IMR-90 (cell line): ENCODE measurements around the gene GRAMD1A. TPM values are rescaled to one million over a fixed set of nuclear protein-coding genes. Genes with fewer than 3 reads are reported as not detected.

Source experiments
- ATAC-seq: fragments of 200-7000 bp; cut with Tn5 transposase; 2 replicates; pipeline ENCODE4 v1.9.1; 2020; ENCODE audit warnings: low read depth, mild to moderate bottlenecking, moderate library complexity
- Bru-seq: library from RNA; stranded (reverse); fragments of 400-500 nt; gene quantifications from one replicate; lab custom pipeline; 2021; lab: Mats Ljungman, UMichigan
- BruChase-seq, 2 experiments: library from RNA; stranded (reverse); fragments of 400-500 nt; gene quantifications; one replicate each; lab custom pipeline; 2021; lab: Mats Ljungman, UMichigan
- BruUV-seq: library from RNA; stranded (reverse); fragments of 400-500 nt; replicated peaks from 2 replicates; lab custom pipeline; 2021; lab: Mats Ljungman, UMichigan
- CTCF ChIA-PET: fragments of 300-600 bp; formaldehyde crosslinking; extraction: SDS; loops from one replicate; lab custom pipeline; 2021; ENCODE audit warnings: antibody characterized with exemption; lab: Yijun Ruan, JAX
- POLR2A ChIA-PET: fragments of 300-600 bp; sonication (Branson Sonifier 250); formaldehyde crosslinking; loops from one replicate; lab custom pipeline; 2022; ENCODE audit warnings: antibody characterized with exemption; ENCODE audit not compliant: unreplicated experiment; lab: Charles Lee
- DNase-seq: peaks from one replicate; pipeline ENCODE4 v3.0.0; 2013
- H2AFZ ChIP-seq: replicated peaks from 2 replicates; pipeline ENCODE3; 2013; ENCODE audit warnings: low read length, mild to moderate bottlenecking; ENCODE audit not compliant: poor library complexity
- H2AK5ac ChIP-seq: 2 replicates; pipeline ENCODE4 v1.6.1; 2013; ENCODE audit warnings: low read depth, low read length, inconsistent platforms
- H2AK9ac ChIP-seq: replicated peaks from 2 replicates; pipeline ENCODE3; 2013; ENCODE audit warnings: mild to moderate bottlenecking, low read depth, low read length, moderate library complexity; ENCODE audit not compliant: poor library complexity
- H2BK120ac ChIP-seq: 2 replicates; pipeline ENCODE4 v1.6.1; 2013; ENCODE audit warnings: low read depth, low read length, inconsistent platforms
- H2BK15ac ChIP-seq: 3 replicates; pipeline ENCODE4 v1.6.1; 2013; ENCODE audit warnings: low read depth, low read length, inconsistent platforms
- H2BK20ac ChIP-seq: 2 replicates; pipeline ENCODE4 v1.6.1; 2013; ENCODE audit warnings: low read depth, mild to moderate bottlenecking, inconsistent platforms, low read length, moderate library complexity
- H2BK5ac ChIP-seq: 2 replicates; pipeline ENCODE4 v1.6.1; 2013; ENCODE audit warnings: mild to moderate bottlenecking, low read depth, low read length, inconsistent platforms; ENCODE audit not compliant: poor library complexity, severe bottlenecking
- H3K14ac ChIP-seq: replicated peaks from 2 replicates; pipeline ENCODE4 v1.6.1; 2013; ENCODE audit warnings: low read depth, low read length, inconsistent platforms
- H3K18ac ChIP-seq: 2 replicates; pipeline ENCODE4 v1.6.1; 2013; ENCODE audit warnings: low read depth, low read length, control low read depth
- H3K23ac ChIP-seq: 2 replicates; pipeline ENCODE4 v1.6.1; 2013; ENCODE audit warnings: low read depth, low read length, inconsistent platforms
- H3K27ac ChIP-seq: 2 replicates; pipeline ENCODE4 v1.5.1; 2013; ENCODE audit warnings: mild to moderate bottlenecking, control low read depth, low read length; ENCODE audit not compliant: insufficient read depth
- H3K27me3 ChIP-seq: 2 replicates; pipeline ENCODE4 v1.6.1; 2013; ENCODE audit warnings: low read length; ENCODE audit not compliant: control insufficient read depth, insufficient read depth
- H3K36me3 ChIP-seq: 2 replicates; pipeline ENCODE4 v1.6.1; 2013; ENCODE audit warnings: low read length, mixed read lengths; ENCODE audit not compliant: control insufficient read depth, insufficient read depth
- H3K4ac ChIP-seq: 2 replicates; pipeline ENCODE4 v1.6.1; 2013; ENCODE audit warnings: low read depth, low read length, inconsistent platforms
- H3K4me1 ChIP-seq: 2 replicates; pipeline ENCODE4 v1.6.1; 2013; ENCODE audit warnings: low read length, mixed read lengths; ENCODE audit not compliant: control insufficient read depth, insufficient read depth
- H3K4me2 ChIP-seq: 2 replicates; pipeline ENCODE4 v1.6.1; 2013; ENCODE audit warnings: low read depth, mild to moderate bottlenecking, control low read depth, low read length, moderate library complexity
- H3K4me3 ChIP-seq: 2 replicates; pipeline ENCODE4 v1.5.1; 2013; ENCODE audit warnings: low read depth, mild to moderate bottlenecking, control low read depth, low read length, moderate library complexity; ENCODE audit not compliant: insufficient read depth
- H3K56ac ChIP-seq: 2 replicates; pipeline ENCODE4 v1.6.1; 2013; ENCODE audit warnings: low read length, inconsistent platforms; ENCODE audit not compliant: insufficient read depth; ENCODE audit errors: extremely low read depth
- H3K79me1 ChIP-seq, 2 experiments: 2 replicates each; pipeline ENCODE4 v1.6.1; 2013; ENCODE audit warnings: low read length in 2 of 2, inconsistent platforms in 1 of 2, low read depth in 1 of 2
- H3K9ac ChIP-seq: 2 replicates; pipeline ENCODE4 v1.6.1; 2013; ENCODE audit warnings: low read depth, low read length, control low read depth
- H3K9me1 ChIP-seq: 2 replicates; pipeline ENCODE4 v1.6.1; 2013; ENCODE audit warnings: low read length, inconsistent platforms; ENCODE audit not compliant: insufficient read depth
- H3K9me3 ChIP-seq: 2 replicates; pipeline ENCODE4 v1.6.1; 2013; ENCODE audit warnings: low read length; ENCODE audit not compliant: control insufficient read depth, insufficient read depth
- H4K20me1 ChIP-seq: 2 replicates; pipeline ENCODE4 v1.6.1; 2013; ENCODE audit warnings: low read length, inconsistent platforms; ENCODE audit not compliant: insufficient read depth
- H4K5ac ChIP-seq: 2 replicates; pipeline ENCODE4 v1.6.1; 2013; ENCODE audit warnings: mild to moderate bottlenecking, low read depth, low read length, control low read depth
- H4K8ac ChIP-seq, 2 experiments: 2 replicates each; pipeline ENCODE4 v1.6.1; 2013; ENCODE audit warnings: low read depth in 2 of 2, low read length in 2 of 2, control low read depth in 1 of 2, inconsistent platforms in 1 of 2
- H4K91ac ChIP-seq: 2 replicates; pipeline ENCODE4 v1.6.1; 2013; ENCODE audit warnings: low read depth, low read length, inconsistent platforms; ENCODE audit not compliant: insufficient read depth
- FOS ChIP-seq: fragments of 150-350 bp; IDR thresholded peaks from 2 replicates; pipeline ENCODE4 v1.6.1; 2016; ENCODE audit warnings: low read depth, low read length
- MAZ ChIP-seq: IDR thresholded peaks from 2 replicates; pipeline ENCODE4 v1.6.1; 2012; ENCODE audit warnings: low read depth, mild to moderate bottlenecking, low read length, improper control_type of control experiment, moderate library complexity, borderline replicate concordance
- NFE2L2 ChIP-seq: fragments of 150-350 bp; IDR thresholded peaks from 2 replicates; pipeline ENCODE4 v1.6.1; 2016; ENCODE audit warnings: low read depth, mild to moderate bottlenecking, low read length
- POLR2A ChIP-seq: IDR thresholded peaks from 2 replicates; pipeline ENCODE4 v1.6.1; 2012; ENCODE audit warnings: mild to moderate bottlenecking, low read depth, low read length
- WGBS, 2 experiments: methylation state at CpG; one replicate each; pipeline versions ENCODE4 v1.1.5 to v1.1.7; 2013; ENCODE audit warnings: missing lambda C conversion rate in 2 of 2; ENCODE audit not compliant: insufficient read length in 1 of 2; ENCODE audit errors: extremely low coverage in 2 of 2; 5-methylcytosine and 5-hydroxymethylcytosine counted together
- dilution Hi-C: fragments of 300-500 bp; cut with HindIII; formaldehyde crosslinking; loops from one replicate; pipeline ENCODE4 v1.14.3; 2018; ENCODE audit warnings: low sequenced_read_pairs; ENCODE audit not compliant: unreplicated experiment
- in situ Hi-C: fragments of 300-500 bp; cut with MboI; formaldehyde crosslinking; loops from 3 replicates; pipeline ENCODE4 v1.14.3; 2019; ENCODE audit warnings: low sequenced_read_pairs, inconsistent platforms, mixed read lengths
- intact Hi-C: fragments of 100-400 bp; cut with micrococcal nuclease; formaldehyde crosslinking; loops from 2 replicates; pipeline ENCODE4 v1.10.0; 2022
- long read RNA-seq: library from polyadenylated mRNA; unstranded; transcript quantifications from one replicate; pipeline ENCODE4 v2.0.0, GENCODE V29; 2021; ENCODE audit not compliant: unreplicated experiment
- polyA plus RNA-seq, 3 experiments: library from polyadenylated mRNA; depleted of rRNA; stranded (reverse); fragments of >200 nt; gene quantifications; 2 replicates each; pipeline ENCODE4 v1.2.3, GENCODE V29; 2012; ENCODE audit warnings: low replicate concordance in 1 of 3
- total RNA-seq: library from RNA; depleted of rRNA; stranded (reverse); fragments of >200 nt; gene quantifications from 2 replicates; pipeline ENCODE4 v1.2.3, GENCODE V29; 2012; rRNA removed

Gene GRAMD1A
- total RNA-seq, result 11.1 and 11.4 TPM in 2 replicates
- 63.0 and 65.2 TPM in 2 replicates for polyA plus RNA-seq (2012; rRNA removed)
- polyA plus RNA-seq (2012; cell fraction: cytosol; rRNA removed), result 50.3 and 62.6 TPM in 2 replicates
- 115 and 162 TPM in 2 replicates for polyA plus RNA-seq (2012; cell fraction: nucleus; rRNA removed; ENCODE audit: low replicate concordance)
- percentile 74 among the genes with signal in this experiment for Bru-seq, nascent RNA
- BruChase-seq, experiment 1, labeled RNA remaining after a 6-hour chase, result percentile 83 among the genes with signal in this experiment
- BruChase-seq, experiment 2, labeled RNA remaining after a 2-hour chase, result percentile 77 among the genes with signal in this experiment
- long read RNA-seq, partial matches to known transcripts, result 45 of 87 reads
- long read RNA-seq, other reads (novel, unspliced or antisense), result 40 of 87 reads

GRCh38 chr19:34999498-35000337 lies at the start of gene GRAMD1A:
TSS of gene GRAMD1A (plus strand) at chr19:35000323. CDS start at chr19:35000479, 156 bp downstream.
- peaks cover 16 to 49% of the 10 kb centered on the region in 2 experiments for H3K79me1 ChIP-seq
- no TSS peak for BruUV-seq
- peak within 1 kb of the TSS; percentile 97 for H4K5ac ChIP-seq
- H2BK15ac ChIP-seq, result peak within 1 kb of the TSS; percentile 53; the same call in 1 of the 3 replicates
- peak within 1 kb of the TSS; percentile 96 for H3K4me2 ChIP-seq
- H2BK120ac ChIP-seq, result peak within 1 kb of the TSS; percentile 58
- ATAC-seq (peak; percentile 92), DNase-seq (peak; percentile 80)
- H4K20me1 ChIP-seq, result peaks cover 34% of the 10 kb centered on the region
- peak within 1 kb of the TSS; percentile 95 for H2AFZ ChIP-seq
- H2BK5ac ChIP-seq, result peak within 1 kb of the TSS; percentile 95
- dilution Hi-C loops, result no loop called here
- peak within 1 kb of the TSS; percentile 86 for H3K14ac ChIP-seq
- H3K23ac ChIP-seq, result peak within 1 kb of the TSS; percentile 93
- peak within 1 kb of the TSS; percentile 92 for H3K9ac ChIP-seq
- peak; percentile 86 for TF ChIP-seq POLR2A
- TF ChIP-seq NFE2L2, result no peak
- no peak for TF ChIP-seq FOS
- TF ChIP-seq MAZ, result peak; percentile 95; the same call in 1 of the 2 replicates
- H3K4me3 ChIP-seq, result peak within 1 kb of the TSS; percentile 96
- peaks cover 14% of the 10 kb centered on the region for H3K4me1 ChIP-seq
- intact Hi-C loops, result no loop called here
- H3K4ac ChIP-seq, result peak within 1 kb of the TSS; percentile 91
- WGBS, 2 experiments, result 2% methylated on average over 11 of the region's 45 CpGs; no CpG with 5 or more reads in 1 of the 2 experiments
- H3K27me3 ChIP-seq, result no peaks in the 10 kb centered on the region
- H3K9me1 ChIP-seq, result peaks cover 17% of the 10 kb centered on the region
- H4K8ac ChIP-seq, result peak within 1 kb of the TSS; percentile 92 to 98
- peaks cover 9% of the 10 kb centered on the region for H3K36me3 ChIP-seq
- H3K27ac ChIP-seq, result peak within 1 kb of the TSS; percentile 97
- POLR2A ChIA-PET, result no interaction called here
- H3K9me3 ChIP-seq, result peaks cover 2% of the 10 kb centered on the region; the same call in 1 of the 2 replicates
- H2AK9ac ChIP-seq, result peak within 1 kb of the TSS; percentile 98
- H2BK20ac ChIP-seq, result no peak within 1 kb of the TSS
- in situ Hi-C loops, result no loop called here
- peak within 1 kb of the TSS; percentile 75 for H2AK5ac ChIP-seq
- H3K56ac ChIP-seq, result peak within 1 kb of the TSS; percentile 92
- peak within 1 kb of the TSS; percentile 93 for H3K18ac ChIP-seq
- H4K91ac ChIP-seq, result peak within 1 kb of the TSS; percentile 93
- CTCF ChIA-PET, result interaction anchor here (1.0 kb wide), 1 partner anchor 44 kb away, joined by 3 read pairs; no protein-coding TSS in a partner anchor
